Activated T-helper 1 cell treated with anti-CD3 and anti-CD28 coated beads, Interleukin-12 subunit alpha, Interleukin-12 subunit beta, Interleukin-2, Interleukin-4 antibody, amounts not matched to agents 30 ng/mL and 10 ng/mL and 1 ng/mL, durations not matched to agents 14 hours and 24 hours and 36 hours (primary cell): ENCODE results near the gene CPLANE1. TPM values are rescaled to one million over a fixed set of nuclear protein-coding genes. Genes with fewer than 3 reads are reported as not detected.
"Not testable (repeated sequence)": the region's sequence is repeated elsewhere in the genome, so short reads cannot be mapped to it uniquely, and the experiment has no call there.

ENCODE experiments used
- DNase-seq: peaks from one replicate; pipeline ENCODE4 v3.0.0; 2021; ENCODE audit warnings: low spot score
- H3K27ac Mint-ChIP-seq: one replicate; pipeline ENCODE4 v1.8.0; 2021; ENCODE audit warnings: mild to moderate bottlenecking, mixed read lengths
- H3K27me3 Mint-ChIP-seq: one replicate; pipeline ENCODE4 v1.8.0; 2022; ENCODE audit warnings: mild to moderate bottlenecking, moderate library complexity, mixed read lengths; ENCODE audit not compliant: insufficient read depth
- H3K36me3 Mint-ChIP-seq: one replicate; pipeline ENCODE4 v1.8.0; 2021; ENCODE audit warnings: low read depth, mixed read lengths
- H3K4me1 Mint-ChIP-seq: one replicate; pipeline ENCODE4 v1.8.0; 2021; ENCODE audit warnings: low read depth, mixed read lengths
- H3K4me3 Mint-ChIP-seq: one replicate; pipeline ENCODE4 v1.8.0; 2021; ENCODE audit warnings: mild to moderate bottlenecking, moderate library complexity, mixed read lengths
- H3K9me3 Mint-ChIP-seq: one replicate; pipeline ENCODE4 v1.8.0; 2021; ENCODE audit warnings: mixed read lengths
- intact Hi-C: fragments of 100-400 bp; cut with micrococcal nuclease; formaldehyde crosslinking; loops from one replicate; pipeline ENCODE4 v1.15.1; 2024
- total RNA-seq: library from RNA; stranded (reverse); gene quantifications from 2 replicates; pipeline ENCODE4 v1.2.3, GENCODE V29; 2022

Gene CPLANE1
- total RNA-seq, 1 donor from 2014 or later = 7.7 TPM

DNA sequence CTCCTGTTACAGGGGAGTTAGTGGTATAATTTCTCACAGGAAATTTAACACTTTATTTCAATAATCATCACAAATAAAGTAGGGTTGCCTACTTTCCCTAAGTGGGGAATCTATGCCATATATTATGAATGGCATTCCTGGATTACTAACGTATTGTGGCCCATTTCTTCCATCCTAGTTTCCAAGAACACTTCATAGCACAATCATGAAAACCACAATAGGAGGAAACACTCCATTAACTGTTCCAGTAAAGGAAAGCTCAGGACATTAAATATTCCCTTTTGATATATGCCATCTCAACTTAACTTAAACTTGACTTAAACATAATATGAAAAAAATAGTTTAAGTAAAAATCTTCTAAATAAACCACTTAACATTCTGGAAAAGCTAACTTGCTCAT is 2.1 kb downstream of the CPLANE1 start:
- H3K36me3 Mint-ChIP-seq = peaks cover 2% of the 10 kb centered on the region
- H3K27ac Mint-ChIP-seq = no peak overlapping the region
- peaks cover 12% of the 10 kb centered on the region for H3K4me1 Mint-ChIP-seq
- DNase-seq = no peak
- no peaks in the 10 kb centered on the region for H3K9me3 Mint-ChIP-seq
- intact Hi-C loops = loop anchor here (5.0 kb wide), 1 partner anchor 50 kb away; no protein-coding TSS in a partner anchor
- no peaks in the 10 kb centered on the region for H3K27me3 Mint-ChIP-seq
- H3K4me3 Mint-ChIP-seq = no peak overlapping the region

GRCh38 chr5:37234288-37234687 is 14.9 kb downstream of the CPLANE1 start:
- H3K27ac Mint-ChIP-seq = no peak overlapping the region
- intact Hi-C loops = no loop called here
- H3K4me3 Mint-ChIP-seq = no peak overlapping the region
- peaks cover 28% of the 10 kb centered on the region for H3K36me3 Mint-ChIP-seq
- no peak for DNase-seq
- no peaks in the 10 kb centered on the region for H3K27me3 Mint-ChIP-seq
- peaks cover 16% of the 10 kb centered on the region for H3K9me3 Mint-ChIP-seq
- H3K4me1 Mint-ChIP-seq = no peaks in the 10 kb centered on the region

GRCh38 chr5:37226377-37226776 is 22.8 kb downstream of the CPLANE1 start:
- H3K9me3 Mint-ChIP-seq = no peaks in the 10 kb centered on the region
- DNase-seq = no peak
- peaks cover 10% of the 10 kb centered on the region for H3K36me3 Mint-ChIP-seq
- H3K4me1 Mint-ChIP-seq = no peaks in the 10 kb centered on the region
- no peak overlapping the region for H3K4me3 Mint-ChIP-seq
- intact Hi-C loops = no loop called here
- no peaks in the 10 kb centered on the region for H3K27me3 Mint-ChIP-seq
- no peak overlapping the region for H3K27ac Mint-ChIP-seq

DNA sequence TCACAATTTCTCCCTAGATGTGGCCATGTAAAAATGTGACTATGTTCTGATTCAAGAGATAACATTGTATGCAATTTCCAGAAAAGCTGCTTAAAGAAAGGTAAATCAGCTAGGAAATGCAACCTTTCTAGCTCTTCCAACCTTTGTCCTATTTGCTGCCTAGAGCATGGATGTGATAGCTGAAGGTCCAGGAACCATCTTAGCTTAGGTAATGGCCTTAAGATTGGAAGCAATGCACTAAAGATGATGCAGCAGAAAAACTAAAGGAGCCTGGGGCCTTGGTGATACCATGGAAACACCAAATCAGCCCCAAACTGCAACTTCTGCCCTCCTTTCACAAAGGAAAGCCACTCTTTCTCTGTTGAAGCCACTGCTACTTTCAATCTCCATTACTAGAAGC is 27.0 kb downstream of the CPLANE1 start:
- Mint-ChIP-seq H3K4me1 (no peaks in the 10 kb centered on the region), H3K4me3 (no peak overlapping the region), H3K36me3 (peaks cover 5% of the 10 kb centered on the region), H3K27me3 (no peaks in the 10 kb centered on the region), H3K9me3 (no peaks in the 10 kb centered on the region), H3K27ac (no peak overlapping the region)
- intact Hi-C loops = no loop called here
- no peak for DNase-seq

DNA sequence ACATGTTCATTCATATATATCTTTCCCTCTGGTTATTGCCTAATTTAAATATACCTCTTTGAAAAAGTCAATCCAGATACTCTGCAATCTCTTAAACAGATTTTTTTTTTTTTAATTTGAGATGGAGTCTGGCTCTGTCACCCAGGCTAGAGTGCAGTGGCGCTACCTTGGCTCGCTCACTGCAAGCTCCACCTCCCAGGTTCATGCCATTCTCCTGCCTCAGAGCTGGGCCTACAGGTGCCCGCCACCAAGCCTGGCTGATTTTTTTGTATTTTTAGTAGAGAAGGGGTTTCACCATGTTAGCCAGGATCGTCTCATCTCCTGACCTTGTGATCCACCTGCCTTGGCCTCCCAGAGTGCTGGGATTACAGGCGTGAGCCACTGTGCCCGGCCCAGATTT is 28.8 kb downstream of the CPLANE1 start:
- H3K36me3 Mint-ChIP-seq, H3K27me3 Mint-ChIP-seq, H3K4me3 Mint-ChIP-seq, intact Hi-C loops, H3K9me3 Mint-ChIP-seq, H3K4me1 Mint-ChIP-seq, DNase-seq, H3K27ac Mint-ChIP-seq: not testable (repeated sequence)

GRCh38 chr5:37219384-37219783 is 29.8 kb downstream of the CPLANE1 start:
- H3K9me3 Mint-ChIP-seq, DNase-seq, H3K4me3 Mint-ChIP-seq, H3K27ac Mint-ChIP-seq, H3K27me3 Mint-ChIP-seq, H3K4me1 Mint-ChIP-seq, intact Hi-C loops, H3K36me3 Mint-ChIP-seq: not testable (repeated sequence)

GRCh38 chr5:37217976-37218375 is 31.2 kb downstream of the CPLANE1 start:
- DNase-seq = no peak
- intact Hi-C loops = no loop called here
- H3K27ac Mint-ChIP-seq = no peak overlapping the region
- H3K27me3 Mint-ChIP-seq = no peaks in the 10 kb centered on the region
- H3K4me3 Mint-ChIP-seq = no peak overlapping the region
- H3K4me1 Mint-ChIP-seq = peaks cover 6% of the 10 kb centered on the region
- no peaks in the 10 kb centered on the region for H3K9me3 Mint-ChIP-seq
- no peaks in the 10 kb centered on the region for H3K36me3 Mint-ChIP-seq

GRCh38 chr5:37214550-37214949 is 34.6 kb downstream of the CPLANE1 start:
- no peak for DNase-seq
- peaks cover 6% of the 10 kb centered on the region for H3K4me1 Mint-ChIP-seq
- H3K27me3 Mint-ChIP-seq = no peaks in the 10 kb centered on the region
- H3K9me3 Mint-ChIP-seq = no peaks in the 10 kb centered on the region
- H3K27ac Mint-ChIP-seq = no peak overlapping the region
- H3K36me3 Mint-ChIP-seq = no peaks in the 10 kb centered on the region
- intact Hi-C loops = loop anchor here (5.0 kb wide), 1 partner anchor 102 kb away; no protein-coding TSS in a partner anchor
- no peak overlapping the region for H3K4me3 Mint-ChIP-seq

GRCh38 chr5:37212096-37212495 is 37.1 kb downstream of the CPLANE1 start:
- intact Hi-C loops = loop anchor here (5.0 kb wide), 1 partner anchor 100 kb away; no protein-coding TSS in a partner anchor
- DNase-seq = no peak
- Mint-ChIP-seq H3K4me1 (peaks cover 12% of the 10 kb centered on the region), H3K27me3 (no peaks in the 10 kb centered on the region), H3K4me3 (no peak overlapping the region), H3K36me3 (no peaks in the 10 kb centered on the region), H3K27ac (no peak overlapping the region), H3K9me3 (no peaks in the 10 kb centered on the region)

- Mint-ChIP-seq H3K9me3 (no peaks in the 10 kb centered on the region), H3K27me3 (no peaks in the 10 kb centered on the region), H3K4me1 (peaks cover 12% of the 10 kb centered on the region), H3K4me3 (no peak overlapping the region), H3K27ac (no peak overlapping the region), H3K36me3 (no peaks in the 10 kb centered on the region)
- no peak for DNase-seq
- intact Hi-C loops = loop anchor here (5.0 kb wide), 1 partner anchor 99 kb away; no protein-coding TSS in a partner anchor
Measured at GRCh38 chr5:37211661-37212060, 37.5 kb downstream of the CPLANE1 start.

DNA sequence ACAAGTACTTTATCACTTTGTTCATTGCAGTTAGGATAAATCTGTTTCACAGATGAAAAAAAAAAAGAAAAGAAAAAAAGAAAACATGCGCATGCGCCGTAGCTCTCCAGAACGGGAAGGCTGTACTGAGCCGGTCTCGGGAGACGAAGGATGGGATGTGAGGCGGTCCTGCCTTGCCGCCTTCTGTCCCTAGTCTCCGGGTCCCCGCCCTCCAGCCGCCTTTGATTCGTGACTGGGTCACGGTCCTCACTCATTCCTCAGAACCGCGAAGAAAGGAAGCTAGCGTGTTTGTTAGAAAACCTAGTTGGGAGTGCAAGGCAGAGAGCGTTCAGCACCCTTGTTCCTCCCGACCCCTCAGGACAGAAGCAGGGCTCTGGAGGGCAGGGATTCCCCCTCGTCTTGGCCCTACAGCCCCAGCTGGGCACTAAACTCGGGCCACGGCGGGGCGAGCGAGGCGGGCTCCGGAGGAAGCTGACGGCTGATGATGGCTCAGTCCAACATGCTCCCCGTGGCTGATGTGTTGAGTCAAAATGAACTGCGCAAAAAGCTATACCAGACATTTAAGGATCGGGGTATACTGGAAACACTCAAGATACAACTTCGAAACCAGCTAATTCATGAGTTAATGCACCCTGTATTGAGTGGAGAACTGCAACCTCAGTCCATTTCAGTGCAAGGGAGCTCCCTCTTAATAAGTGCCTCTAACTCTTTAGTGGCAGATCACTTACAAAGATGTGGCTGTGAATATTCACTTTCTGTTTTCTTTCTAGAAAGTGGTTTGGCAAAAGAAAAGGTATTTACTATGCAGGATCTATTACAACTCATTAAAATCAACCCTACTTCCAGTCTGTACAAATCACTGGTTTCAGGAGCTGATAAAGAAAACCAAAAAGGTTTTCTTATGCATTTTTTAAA is 40.0 kb downstream of the CPLANE1 start:
- Mint-ChIP-seq H3K4me3 (peak overlapping the region; percentile 83), H3K36me3 (peaks cover 4% of the 10 kb centered on the region)
- intact Hi-C loops = loop anchor here (10.0 kb wide), 1 partner anchor 334 kb away; the partner anchor contains the start of gene NIPBL

DNA sequence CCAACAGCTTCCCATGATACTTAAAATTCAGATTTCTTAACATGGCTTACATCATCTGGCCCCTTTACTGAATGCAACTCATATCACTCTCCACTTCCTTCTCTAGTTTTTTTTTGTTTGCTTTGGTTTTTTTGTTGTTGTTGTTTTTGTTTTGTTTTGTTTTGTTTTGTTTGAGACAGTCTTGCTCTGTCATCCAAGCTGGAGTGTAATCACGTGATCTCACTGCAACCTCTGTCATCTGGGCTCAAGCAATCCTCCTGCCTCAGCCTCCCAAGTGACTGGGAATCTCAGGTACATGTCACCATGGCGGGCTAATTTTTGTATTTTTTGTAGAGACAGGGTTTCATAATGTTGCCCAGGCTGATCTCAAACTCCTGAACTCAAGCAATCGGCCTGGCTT is 41.4 kb downstream of the CPLANE1 start:
- no peak for DNase-seq
- Mint-ChIP-seq H3K4me1 (peaks cover 6% of the 10 kb centered on the region), H3K9me3 (no peaks in the 10 kb centered on the region), H3K36me3 (peaks cover 4% of the 10 kb centered on the region), H3K27me3 (no peaks in the 10 kb centered on the region), H3K27ac (no peak overlapping the region), H3K4me3 (no peak overlapping the region)
- intact Hi-C loops = loop anchor here (10.0 kb wide), 1 partner anchor 333 kb away; the partner anchor contains the start of gene NIPBL

More for the DNA sequence above, 40.0 kb downstream of the CPLANE1 start:
- DNase-seq = peak; percentile 5
- Mint-ChIP-seq H3K9me3 (no peaks in the 10 kb centered on the region), H3K27ac (peak overlapping the region; percentile 65), H3K27me3 (no peaks in the 10 kb centered on the region), H3K4me1 (peaks cover 6% of the 10 kb centered on the region)

DNA sequence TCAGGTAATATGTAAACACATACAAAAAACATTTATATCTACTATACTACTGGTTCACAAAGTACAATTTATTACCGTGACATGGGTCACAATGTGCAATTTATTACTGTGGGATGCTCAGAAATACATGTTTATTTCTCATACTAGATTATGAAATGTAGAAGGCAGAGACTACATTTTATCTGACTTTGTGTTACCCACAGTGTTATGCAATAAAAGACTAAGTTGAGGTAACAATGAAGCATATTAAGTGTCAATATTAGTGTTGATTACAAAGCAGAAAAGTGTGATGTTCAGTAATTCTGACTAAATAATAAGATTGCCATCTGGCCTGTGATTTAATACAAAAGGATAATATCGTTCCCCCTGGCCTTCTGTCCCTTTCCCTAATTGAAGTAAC is 42.4 kb downstream of the CPLANE1 start:
- Mint-ChIP-seq H3K36me3 (peaks cover 4% of the 10 kb centered on the region), H3K9me3 (no peaks in the 10 kb centered on the region), H3K4me3 (no peak overlapping the region), H3K27ac (no peak overlapping the region), H3K4me1 (peaks cover 6% of the 10 kb centered on the region), H3K27me3 (no peaks in the 10 kb centered on the region)
- intact Hi-C loops = loop anchor here (10.0 kb wide), 1 partner anchor 332 kb away; the partner anchor contains the start of gene NIPBL
- DNase-seq = no peak
